Colonic mucosa (tissue), 4 donors: ENCODE measurements around the gene VAV2. TPM values are rescaled to one million over a fixed set of nuclear protein-coding genes. Genes with fewer than 3 reads are reported as not detected.
A peak's percentile ranks its signal among the peaks of the same experiment; 100 is the strongest.

Experiments used
- DNase-seq: peaks from one replicate; pipeline ENCODE4 v3.0.0-alpha.2; 2020
- H3K27ac ChIP-seq: fragments of 200-600 bp; one replicate; pipeline ENCODE4 v1.8.0; 2021
- H3K27me3 ChIP-seq: fragments of 200-600 bp; one replicate; pipeline ENCODE4 v1.8.0; 2021
- H3K36me3 ChIP-seq: fragments of 200-600 bp; one replicate; pipeline ENCODE4 v1.8.0; 2021
- H3K4me1 ChIP-seq: fragments of 200-600 bp; one replicate; pipeline ENCODE4 v1.8.0; 2021; ENCODE audit warnings: mild to moderate bottlenecking
- H3K4me3 ChIP-seq: fragments of 200-600 bp; one replicate; pipeline ENCODE4 v1.8.0; 2021
- H3K9ac ChIP-seq, 2 donors: one replicate each; pipeline ENCODE4 v1.7.0; 2013; ENCODE audit warnings: control low read depth in 2 of 2, low read depth in 2 of 2, low read length in 2 of 2
- H3K9me3 ChIP-seq: fragments of 200-600 bp; one replicate; pipeline ENCODE4 v1.8.0; 2021
- CTCF ChIP-seq: fragments of 200-600 bp; IDR thresholded peaks from one replicate; pipeline ENCODE4 v1.8.0; 2022; ENCODE audit warnings: antibody characterized with exemption, mild to moderate bottlenecking
- intact Hi-C: fragments of 100-400 bp; cut with DNase I; formaldehyde crosslinking; loops from one replicate; pipeline ENCODE4 v1.14.1; 2022
- total RNA-seq, 2 donors: library from RNA; stranded (reverse); fragmentation: NEBNext Ultra II Directional in 1 of 2; extraction: Animal tissue kit (Norgen Biotek cat#: 25700) in 1 of 2; gene quantifications; one replicate each; pipeline ENCODE4 v1.2.1, GENCODE V29; 2021
- donor health status: healthy.
- donor health status: DM: no; HTN: no; CAD: no.
- donor health status: DM: no; HTN: no; CAD: no.

Gene VAV2
- total RNA-seq, 2 donors from 2014 or later = 30.7 to 45.1 TPM

DNA sequence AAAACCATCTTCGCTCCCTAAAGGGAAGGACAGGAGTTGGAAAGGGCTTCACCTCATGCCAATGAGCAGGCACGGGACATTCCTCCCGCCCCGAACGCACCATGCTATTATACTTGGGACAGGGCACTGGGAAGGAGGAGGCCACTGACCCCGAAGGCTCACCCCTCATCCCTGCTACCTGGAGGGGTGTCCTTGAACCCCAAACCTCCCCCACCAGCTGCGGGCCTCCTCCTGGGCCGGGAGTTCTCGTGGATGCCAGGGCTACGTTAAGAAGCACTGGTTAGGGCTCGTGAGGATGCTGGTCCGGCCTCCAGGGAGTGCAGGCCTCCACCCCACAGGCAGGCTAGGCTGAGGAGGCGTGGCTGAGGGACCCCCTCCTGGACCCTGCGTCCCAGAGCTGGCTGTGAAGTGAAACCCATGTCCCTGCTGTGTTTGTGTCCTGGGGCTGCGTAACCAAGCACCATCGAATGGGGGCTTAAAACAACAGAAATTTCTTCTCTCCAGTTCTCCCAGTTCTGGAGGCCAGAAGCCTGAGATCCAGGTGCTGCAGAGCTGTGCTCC lies 142.9 kb downstream of the VAV2 start:
- intact Hi-C loops = no loop called here
- H3K9ac ChIP-seq = no peak overlapping the region
- H3K9me3 ChIP-seq = no peaks in the 10 kb centered on the region
- no peaks in the 10 kb centered on the region for H3K36me3 ChIP-seq
- no peak for TF ChIP-seq CTCF
- DNase-seq = no peak
- no peak overlapping the region for H3K4me3 ChIP-seq
- H3K27me3 ChIP-seq = no peaks in the 10 kb centered on the region
- no peak overlapping the region for H3K27ac ChIP-seq
- no peaks in the 10 kb centered on the region for H3K4me1 ChIP-seq

GRCh38 chr9:133848471-133849109 lies 143.5 kb downstream of the VAV2 start:
- DNase-seq = no peak
- Histone ChIP-seq H3K4me3 (no peak overlapping the region), H3K4me1 (no peaks in the 10 kb centered on the region)

DNA sequence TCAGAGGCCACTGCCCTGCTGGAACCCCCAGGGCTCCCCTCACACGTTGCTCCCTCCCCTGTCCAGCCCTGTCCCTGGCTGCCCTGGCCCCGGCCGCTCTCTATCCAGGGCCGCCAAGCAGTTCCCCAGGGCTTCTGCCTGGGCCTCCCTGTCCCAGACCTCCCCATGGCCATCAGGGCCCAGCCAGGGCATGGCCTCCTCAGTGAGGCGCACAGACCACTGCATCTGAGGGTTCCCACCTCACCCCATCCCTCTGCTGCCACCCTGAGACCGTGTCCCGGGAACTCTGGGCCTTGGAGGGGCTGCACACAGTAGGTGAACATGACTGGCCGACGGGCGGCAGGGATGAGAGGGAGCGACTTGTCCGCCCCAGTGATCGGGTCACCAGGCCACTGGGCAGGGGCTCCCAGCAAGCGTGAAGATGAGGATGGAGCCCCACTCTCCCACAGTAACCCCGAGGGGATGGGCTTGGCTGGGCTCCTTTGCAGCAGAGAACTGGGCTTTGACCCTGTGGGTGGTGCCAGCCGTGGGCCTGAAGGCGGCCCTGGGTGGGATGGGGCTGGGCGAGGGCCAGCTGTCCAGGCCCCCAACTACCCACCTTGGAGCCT lies 145.5 kb downstream of the VAV2 start:
- Histone ChIP-seq H3K4me3 (no peak overlapping the region), H3K27me3 (no peaks in the 10 kb centered on the region), H3K4me1 (peaks cover 3% of the 10 kb centered on the region), H3K36me3 (no peaks in the 10 kb centered on the region), H3K27ac (no peak overlapping the region), H3K9me3 (no peaks in the 10 kb centered on the region), H3K9ac (peak overlapping the region in 1 of 2 donors; percentile 30)
- no peak for TF ChIP-seq CTCF
- no peak for DNase-seq
- intact Hi-C loops = no loop called here

More at GRCh38 chr9:133848471-133849109, 143.5 kb downstream of the VAV2 start:
- no peak overlapping the region for H3K27ac ChIP-seq
- H3K27me3 ChIP-seq = no peaks in the 10 kb centered on the region
- H3K9ac ChIP-seq = no peak overlapping the region
- intact Hi-C loops = no loop called here
- no peaks in the 10 kb centered on the region for H3K36me3 ChIP-seq
- no peaks in the 10 kb centered on the region for H3K9me3 ChIP-seq
- no peak for TF ChIP-seq CTCF

GRCh38 chr9:133845440-133845839 lies 146.7 kb downstream of the VAV2 start:
- Histone ChIP-seq H3K4me1 (peaks cover 3% of the 10 kb centered on the region), H3K27me3 (no peaks in the 10 kb centered on the region), H3K36me3 (no peaks in the 10 kb centered on the region), H3K27ac (no peak overlapping the region), H3K9me3 (no peaks in the 10 kb centered on the region), H3K9ac (no peak overlapping the region), H3K4me3 (no peak overlapping the region)
- peak; percentile 50 for DNase-seq
- intact Hi-C loops = no loop called here
- TF ChIP-seq CTCF = no peak

DNA sequence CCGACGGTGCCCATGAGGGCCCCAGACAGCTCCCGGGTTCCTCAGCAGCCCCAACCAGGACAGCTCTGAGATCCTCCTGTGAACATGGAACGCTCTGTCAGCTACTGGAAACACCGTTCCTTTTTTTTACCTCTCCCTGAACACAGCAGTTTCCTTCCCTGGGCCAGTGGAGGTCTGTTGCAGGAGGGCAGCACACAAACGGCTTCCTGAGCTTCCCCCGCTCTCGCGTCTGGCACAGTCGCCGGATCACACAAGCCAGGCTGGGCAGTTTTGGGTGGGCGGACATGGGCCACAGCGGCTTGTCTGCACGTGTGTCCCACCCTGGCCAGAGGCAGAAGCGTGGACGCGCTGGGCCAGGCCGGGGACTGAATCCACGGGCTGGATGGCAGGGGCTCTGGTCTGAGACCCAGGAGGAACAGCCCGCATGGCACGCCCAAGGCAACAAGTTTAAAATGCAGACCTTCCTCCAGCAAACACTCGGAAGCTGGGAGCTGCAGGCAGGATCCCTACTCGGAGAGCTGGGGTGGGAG lies 147.2 kb downstream of the VAV2 start:
- DNase-seq = no peak
- Histone ChIP-seq H3K27me3 (no peaks in the 10 kb centered on the region), H3K9me3 (no peaks in the 10 kb centered on the region), H3K9ac (peak overlapping the region in 1 of 2 donors; percentile 29), H3K27ac (no peak overlapping the region), H3K36me3 (no peaks in the 10 kb centered on the region), H3K4me1 (peaks cover 3% of the 10 kb centered on the region), H3K4me3 (no peak overlapping the region)
- intact Hi-C loops = no loop called here
- no peak for TF ChIP-seq CTCF
